Suppressor macrophage treated with lipopolysaccharide for 1 hour (primary cell): ENCODE measurements around the gene FXYD5.

Source experiments
- DNase-seq, 3 donors: peaks; one replicate each; pipeline ENCODE4 v3.0.0-alpha.2; 2020 to 2022

The FXYD5 gene

DNA sequence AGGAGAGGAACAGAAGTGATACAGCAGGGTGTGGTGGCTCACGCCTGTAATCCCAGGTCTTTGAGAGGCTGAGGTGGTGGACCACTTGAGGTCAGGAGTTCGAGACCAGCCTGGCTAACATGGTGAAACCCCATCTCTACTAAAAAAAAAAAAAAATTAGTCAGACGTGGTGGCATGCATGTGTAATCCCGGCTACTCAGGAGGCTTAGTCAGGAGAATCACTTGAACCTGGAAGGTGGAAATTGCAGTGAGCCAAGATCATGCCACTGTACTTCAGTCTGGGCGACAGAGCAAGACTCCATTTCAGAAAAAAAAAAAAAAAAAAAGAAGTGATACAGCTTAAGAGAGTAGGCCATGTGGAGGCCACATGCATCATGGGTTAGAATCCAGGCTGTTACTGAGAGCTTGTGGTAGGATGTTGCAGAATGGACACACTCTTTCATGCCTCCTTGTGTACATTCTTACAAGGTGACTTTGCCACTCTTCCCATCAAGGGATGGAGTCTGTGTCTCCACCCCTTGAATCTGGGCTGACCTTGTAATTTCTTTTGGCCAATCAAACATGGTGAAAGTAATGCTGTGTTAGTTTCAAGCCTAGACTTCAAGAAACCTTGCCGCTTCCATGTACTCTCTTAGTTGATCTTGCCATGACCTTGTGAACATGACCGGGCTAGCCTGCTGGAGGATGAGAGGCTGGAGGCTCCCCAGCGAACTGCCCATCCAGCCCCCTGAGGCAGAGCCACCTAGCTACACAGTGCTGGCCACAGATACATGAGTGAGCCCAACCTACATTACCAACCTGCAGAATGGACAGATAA is 61.7 kb downstream of the FXYD5 start:
- DNase-seq = peak in 1 of 3 donors; percentile 38

DNA sequence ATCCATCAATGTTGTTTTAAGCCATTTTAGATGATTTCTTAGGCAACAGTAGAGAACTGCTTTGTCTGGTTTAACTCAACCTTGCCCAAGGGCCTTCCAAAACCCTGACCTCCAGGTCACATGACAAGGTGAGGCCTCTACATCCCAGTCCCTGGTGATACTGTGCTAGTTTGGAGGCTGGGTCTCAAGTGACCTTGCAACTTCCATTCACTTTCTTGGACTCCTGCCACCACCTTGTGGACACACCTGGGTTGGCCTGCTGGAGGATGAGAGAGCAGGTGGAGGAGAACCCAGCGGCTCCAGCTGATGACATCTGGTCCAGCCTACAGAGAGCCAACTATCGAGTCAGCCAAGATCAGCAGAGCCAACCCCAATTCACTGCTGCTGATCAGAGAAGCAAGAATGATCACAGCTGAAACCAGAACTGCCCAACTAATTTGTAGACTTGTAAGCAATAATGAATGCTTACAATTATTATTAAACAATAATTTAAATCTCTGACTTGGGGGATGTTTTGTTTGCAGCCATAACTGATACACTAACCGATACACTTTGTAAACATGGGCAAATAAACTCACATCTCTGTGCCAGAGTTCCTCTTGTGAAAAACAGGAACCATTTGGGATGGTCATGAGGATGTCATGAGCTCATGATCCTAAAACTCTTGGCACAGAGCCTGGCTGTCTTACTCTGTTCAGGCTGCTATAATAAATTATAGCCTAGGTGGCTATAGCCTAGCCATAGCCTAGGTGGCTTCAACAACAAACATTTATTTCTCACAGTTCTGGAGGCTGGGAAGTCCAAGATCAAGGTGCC is 62.5 kb downstream of the FXYD5 start:
- peak; percentile 86 to 93 (median 92) for DNase-seq

DNA sequence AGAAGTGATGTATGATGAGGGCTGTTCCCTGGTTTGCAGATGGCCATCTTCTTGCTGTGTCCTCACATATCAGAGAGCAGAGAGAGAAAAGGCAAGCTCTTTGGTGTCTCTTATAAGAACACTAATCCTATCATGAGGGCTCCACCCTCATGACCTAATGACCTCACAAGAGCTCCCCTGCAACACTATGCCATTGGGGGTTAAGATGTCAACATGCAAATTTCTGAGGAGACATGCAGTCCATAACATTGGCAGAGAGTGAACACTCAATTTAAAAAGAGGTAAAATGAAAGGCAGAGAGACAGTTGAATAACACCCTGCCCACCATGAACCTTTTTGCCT is 63.1 kb downstream of the FXYD5 start:
- DNase-seq = peak in 1 of 3 donors; percentile 37

DNA sequence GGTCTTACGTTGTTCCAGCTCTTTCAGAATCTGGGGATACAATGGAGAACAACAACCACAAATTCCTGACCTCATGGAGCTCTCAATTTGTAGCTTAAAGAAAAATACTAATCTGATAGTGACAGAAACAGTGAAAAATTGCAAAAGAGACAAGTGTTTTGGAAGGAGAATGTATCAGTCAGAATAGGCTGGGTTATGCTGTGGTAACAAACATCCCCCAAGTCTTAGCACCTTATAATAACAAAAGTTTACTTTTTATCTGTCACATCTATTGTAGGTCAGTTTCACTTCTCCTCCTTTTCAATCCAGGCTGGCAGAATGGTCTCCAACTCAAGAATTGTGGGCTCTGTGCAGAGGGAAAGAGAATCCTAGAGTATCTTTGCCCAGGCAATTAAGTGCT is 64.5 kb downstream of the FXYD5 start:
- no peak for DNase-seq
